GM21576 (cell line): ENCODE data around the gene CADPS.

Experiments used
- ATAC-seq: cut with Tn5 transposase; IDR thresholded peaks from one replicate; pipeline ENCODE4 v1.9.1; 2021; ENCODE audit warnings: mild to moderate bottlenecking, moderate library complexity; ENCODE audit not compliant: unreplicated experiment

The CADPS gene

DNA sequence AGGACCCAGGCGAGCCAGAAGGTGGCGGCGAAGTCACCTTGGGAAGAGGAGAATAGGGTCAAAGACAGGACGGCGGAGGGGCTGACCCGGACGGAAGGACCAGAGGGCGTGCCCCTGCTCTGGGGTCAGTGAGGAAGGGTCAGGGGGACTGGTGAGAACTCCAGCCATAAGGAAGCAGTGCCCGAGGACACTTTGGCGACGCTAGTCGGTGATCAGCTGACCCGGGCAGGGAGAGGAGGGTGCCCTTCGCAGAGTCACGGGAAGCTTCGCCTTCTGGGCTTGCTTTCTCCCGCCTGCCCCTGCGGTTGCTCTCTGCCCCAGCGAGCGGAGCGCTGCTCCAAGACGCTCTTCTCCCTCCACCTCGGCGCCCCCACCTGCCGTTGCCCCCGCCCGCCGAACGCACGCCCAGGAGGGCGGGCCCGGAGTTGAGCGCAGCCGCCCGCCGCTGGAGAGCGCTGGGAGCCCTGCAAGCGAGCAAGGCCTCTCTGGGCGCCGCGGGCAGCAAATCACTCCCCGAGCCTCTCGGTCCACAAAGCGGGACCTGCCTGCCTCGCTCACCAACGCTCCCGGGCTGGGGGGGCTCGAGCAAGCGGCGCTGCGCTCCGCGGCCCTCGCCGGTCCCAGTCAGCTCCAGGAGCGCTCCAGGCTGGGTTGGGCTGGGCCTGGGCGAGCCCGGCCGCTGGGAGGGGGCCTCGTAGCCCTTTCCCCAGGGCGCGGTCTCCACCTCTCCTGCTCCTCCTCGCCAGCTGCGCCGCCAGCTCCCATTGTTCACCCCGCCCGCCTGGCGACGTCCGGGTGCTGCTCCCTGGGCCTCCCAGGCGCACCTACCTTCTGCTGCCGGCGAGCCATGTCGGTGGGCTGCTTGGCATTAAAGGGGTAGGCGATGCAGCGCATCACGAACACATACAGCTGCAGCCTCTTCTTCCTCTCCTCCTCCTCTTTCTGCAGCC lies 1.2 kb downstream of the CADPS start:
- no peak for ATAC-seq

DNA sequence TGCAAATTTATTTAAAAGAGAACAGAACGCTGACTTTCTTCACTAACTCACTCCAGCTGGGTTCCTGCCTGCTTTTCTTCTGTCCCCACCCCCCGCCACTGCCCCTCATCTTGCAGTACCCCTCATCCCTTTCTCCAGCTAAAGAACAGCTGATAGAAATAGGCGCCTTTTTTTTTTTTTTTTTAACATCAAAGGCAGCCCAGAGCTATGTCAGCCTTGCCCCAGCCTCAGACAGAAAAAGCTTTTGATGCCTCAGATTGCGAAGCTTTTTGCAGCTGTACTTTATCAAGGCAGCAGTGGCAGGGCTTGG lies 1.8 kb downstream of the CADPS start:
- no peak for ATAC-seq

DNA sequence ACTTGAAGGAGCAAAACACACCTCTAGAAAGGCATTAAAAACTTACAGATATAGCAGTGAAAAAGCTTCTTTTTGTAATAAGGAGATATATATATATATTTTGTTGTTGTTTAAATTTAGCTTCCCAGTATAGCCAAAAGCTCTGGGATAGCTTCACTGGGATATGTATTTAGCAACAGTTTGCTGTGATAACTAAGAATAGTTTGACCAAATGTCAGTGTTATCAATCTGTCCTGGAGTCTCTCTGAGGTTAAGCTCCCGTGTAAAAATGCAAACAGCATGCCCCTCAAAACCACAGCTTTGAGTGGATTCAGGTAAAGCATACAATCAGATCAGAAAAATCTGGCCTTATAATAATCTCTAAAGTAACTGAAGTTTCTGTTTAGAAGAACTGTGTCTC lies 2.9 kb downstream of the CADPS start:
- no peak for ATAC-seq

DNA sequence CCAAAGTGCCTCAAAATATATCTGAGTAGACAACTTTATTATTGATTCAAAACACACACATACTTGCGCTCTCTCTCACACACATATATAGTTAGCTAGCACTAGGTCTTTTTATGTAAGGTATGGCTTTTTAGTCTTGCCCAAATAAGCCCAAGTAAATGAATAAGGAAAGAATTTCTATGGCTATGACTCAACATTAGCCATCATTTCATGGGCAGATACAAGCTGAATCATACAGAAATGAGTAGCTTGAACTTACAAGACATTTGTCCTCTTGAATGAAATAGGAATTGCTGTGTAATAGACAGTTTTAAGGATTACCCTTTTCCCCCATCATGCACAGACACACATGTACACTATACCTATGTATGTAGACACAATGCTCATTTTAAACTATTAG lies 4.9 kb downstream of the CADPS start:
- ATAC-seq, result no peak

DNA sequence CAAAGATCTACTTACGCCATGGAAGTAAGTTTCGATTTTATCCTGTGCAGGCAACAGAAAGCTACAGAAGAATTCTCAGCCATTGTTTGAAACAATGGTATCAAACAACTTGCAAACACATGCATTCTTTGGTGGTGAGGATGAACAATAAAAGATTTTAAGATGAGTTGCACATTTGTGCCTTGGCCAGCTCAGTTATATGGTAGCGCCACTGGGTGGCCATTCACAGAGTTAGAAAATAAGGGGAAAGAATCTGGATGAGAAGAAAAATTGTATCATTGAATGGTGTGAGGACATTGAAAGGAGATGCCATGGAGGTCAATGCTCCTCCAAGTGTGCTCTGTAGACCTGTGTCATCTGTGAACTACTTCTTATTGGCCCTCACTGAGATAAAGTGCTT lies 11.6 kb downstream of the CADPS start:
- ATAC-seq, result no peak

DNA sequence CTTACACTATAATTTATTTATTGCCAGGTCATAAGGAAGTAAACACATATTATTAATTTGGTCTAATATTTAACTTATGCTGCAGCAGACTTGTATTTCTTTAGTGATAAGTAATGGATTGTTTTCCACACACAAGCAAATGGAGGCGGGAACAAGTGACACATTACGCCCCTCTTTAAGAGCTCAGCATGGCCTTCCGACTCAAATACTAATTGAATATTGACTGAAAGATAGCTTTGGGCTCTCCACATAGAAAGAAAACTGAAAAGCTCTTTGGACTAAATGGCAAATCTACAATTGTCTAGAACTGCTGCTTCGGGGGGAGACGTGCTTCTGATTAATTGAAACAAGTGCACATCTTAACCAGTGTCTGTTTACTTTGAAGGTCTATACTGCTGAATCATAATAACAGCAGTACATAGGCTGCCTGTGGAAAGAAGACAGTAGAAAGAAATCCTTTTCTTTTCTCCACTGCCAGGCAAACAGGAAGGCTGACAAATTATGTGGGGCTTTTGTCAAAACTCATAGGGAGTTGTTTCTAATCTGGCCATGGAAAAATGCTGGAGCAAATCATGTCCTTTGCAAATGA lies 15.9 kb downstream of the CADPS start:
- no peak for ATAC-seq

DNA sequence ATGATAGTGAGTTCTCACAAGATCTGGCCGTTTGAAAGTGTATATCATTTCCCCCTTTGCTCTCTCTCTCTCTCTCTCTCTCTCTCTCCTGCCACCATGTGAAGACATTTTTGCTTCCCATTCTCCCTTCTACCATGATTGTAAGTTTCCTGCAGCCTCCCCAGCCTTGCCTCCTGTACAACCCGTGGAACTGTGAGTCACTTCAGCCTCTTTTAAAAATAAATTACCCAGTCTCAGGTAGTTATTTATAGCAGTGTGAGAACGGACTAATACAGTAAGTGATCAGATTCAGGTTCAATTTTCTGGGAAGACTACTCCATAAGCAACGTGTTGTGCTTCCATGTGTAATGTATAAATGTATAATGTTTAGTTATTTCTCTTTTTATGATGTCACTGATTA lies 29.2 kb downstream of the CADPS start:
- no peak for ATAC-seq

DNA sequence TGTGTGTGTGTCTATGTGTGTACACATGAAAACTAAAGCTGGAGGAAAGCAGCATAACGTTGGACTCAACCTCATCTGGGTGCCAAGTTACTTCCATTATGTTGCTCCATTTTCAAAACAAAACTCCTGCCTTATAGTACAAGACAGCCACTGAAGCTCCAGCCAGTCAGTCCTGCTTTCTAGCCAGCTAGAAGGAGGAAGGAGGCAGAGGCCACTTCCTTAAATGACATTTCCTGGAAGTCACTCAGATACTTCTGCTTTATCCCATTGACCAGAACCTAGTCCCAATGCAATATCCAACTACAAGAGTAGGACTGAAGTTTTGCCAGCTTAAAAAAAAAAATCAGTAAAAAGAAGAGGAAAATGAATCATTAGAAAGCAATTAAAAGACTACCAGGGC lies 31.7 kb downstream of the CADPS start:
- no peak for ATAC-seq

DNA sequence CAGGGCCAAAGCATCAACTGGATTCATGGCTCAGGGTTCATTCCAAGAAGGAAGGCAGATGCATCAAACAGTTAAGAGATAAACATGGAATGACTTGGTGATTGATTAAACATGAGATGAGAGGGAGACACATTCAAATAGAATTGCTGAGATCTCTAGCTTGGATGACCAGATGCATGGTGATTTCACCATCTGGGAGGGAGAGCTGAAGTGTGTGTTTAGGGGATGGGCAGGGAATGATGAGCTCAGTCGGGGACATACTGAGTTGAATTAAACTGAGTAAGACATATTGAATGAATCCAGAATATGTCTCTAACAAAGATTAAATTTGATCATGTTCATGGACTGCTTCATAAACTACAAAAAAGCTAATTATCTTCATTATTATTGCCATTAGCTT lies 35.5 kb downstream of the CADPS start:
- no peak for ATAC-seq

DNA sequence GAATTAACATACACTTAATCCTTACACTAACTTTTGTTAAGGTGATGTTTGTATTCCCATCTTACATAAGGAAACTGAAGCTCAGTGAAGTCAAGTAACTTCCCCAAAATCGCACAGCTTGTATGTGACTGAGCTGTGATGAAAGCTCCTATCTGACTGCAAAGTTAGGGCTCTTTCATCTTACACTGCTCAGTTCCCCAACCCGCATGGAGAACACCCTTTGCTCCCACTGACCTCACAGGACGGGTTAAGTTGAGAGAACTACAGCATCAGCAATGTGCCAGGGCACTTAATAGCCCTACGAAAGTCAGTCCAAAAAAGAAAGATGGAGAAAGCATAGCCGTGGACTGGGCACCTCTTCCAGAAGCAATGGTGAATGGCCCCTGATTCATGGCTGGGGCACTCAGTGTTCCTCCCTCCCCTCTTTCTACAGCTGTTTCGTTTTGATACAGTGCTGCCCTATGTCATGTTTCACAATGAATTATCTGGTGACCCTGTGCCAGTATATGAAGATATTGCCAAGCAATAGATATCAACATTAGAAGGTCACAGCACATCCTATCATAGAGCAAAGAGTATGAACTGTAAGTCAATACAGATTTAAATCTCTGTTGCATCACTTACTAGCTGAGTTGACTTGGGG lies 38.0 kb downstream of the CADPS start:
- ATAC-seq, result no peak

DNA sequence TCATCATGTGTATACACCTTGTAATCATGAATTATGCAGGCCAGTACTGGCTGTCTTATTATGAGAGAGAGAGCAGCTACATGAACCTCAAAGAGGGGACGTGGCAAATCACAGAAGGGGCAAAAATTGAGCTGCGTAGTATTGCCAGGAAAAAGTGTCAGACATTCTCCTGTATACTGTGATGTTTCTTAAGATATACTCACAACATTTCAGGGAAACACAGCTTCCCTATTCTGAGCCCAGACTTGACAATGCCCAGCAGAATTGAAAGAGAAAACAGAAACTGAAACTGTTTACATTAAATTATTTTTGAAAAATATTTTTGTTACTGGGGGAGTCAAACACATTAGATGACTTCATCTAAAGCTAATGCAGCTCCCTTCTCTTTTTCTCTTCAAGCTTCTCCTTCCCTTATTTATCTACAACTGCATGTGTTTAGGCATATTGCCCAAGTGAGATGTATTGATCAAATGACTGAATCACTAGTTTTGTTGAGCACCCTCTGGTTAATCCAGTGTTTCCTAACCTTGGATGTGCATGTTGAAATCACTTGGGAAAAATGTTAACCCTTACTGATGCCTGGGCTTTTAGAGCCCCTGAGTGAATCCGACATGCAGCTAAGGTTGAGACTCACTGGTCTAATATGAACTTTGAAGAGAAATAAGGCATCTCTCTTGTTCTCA lies 39.5 kb downstream of the CADPS start:
- no peak for ATAC-seq

DNA sequence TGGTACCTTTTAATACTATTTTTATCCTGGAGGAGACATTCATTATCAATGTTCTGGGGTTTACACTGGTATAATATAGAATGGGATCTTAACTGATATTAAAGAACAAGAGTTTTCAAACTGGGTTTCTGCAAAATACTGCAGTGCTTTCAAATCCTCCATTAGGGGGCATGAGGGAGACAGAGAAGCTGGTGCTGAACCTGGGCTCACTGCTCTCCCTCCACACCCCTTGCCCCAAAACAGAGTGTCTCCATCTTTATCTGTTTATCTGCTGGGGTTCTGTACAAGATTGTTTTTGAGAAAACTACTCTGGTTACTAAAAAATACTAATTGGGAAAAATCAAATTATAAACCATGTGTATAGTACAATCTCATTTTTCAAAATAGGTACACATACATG lies 41.7 kb downstream of the CADPS start:
- no peak for ATAC-seq

DNA sequence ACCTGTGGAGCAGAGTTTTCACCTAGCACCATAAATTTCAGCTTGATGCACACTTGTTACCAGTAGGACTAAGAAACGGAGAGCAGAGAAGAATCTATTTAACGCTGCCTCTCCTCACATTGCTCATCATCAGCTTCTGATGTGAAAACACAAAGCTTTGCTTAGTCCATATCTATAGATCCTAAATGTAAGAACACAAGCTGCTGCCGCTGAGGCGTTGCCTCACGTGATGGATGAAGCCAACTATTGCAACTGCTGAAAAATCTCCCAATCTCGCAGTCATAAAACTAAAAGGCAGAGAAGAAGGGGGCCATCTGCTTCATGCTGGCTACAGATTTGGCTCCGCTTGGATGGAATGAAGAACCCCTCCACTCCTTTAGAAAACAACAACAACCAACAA lies 42.7 kb downstream of the CADPS start:
- no peak for ATAC-seq

DNA sequence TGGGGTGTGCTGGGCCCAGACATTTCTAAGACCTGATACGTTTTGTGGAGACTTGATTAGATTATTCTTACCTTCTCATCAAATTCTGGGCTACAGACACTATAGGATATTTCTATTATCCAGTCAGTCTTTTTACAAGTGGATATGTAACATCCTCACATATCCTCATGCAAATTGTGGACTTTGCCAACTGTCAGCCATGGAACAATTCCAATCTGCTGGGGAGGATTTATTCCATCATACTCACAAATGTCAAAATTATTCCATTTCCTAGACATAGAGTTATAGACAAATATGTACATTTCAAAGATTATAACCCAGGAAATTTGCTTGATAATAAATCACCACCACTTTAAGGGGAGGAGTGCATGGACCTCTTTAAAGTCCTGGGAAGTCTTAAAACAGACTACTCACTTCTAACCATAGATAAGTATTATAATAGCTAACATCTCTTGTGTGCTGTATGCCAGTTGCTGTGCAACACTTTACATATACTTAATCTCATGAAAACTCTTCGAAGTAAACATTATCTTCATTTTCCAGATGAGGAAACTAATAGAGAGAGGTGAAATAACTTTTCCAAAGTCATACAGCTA lies 44.4 kb downstream of the CADPS start:
- no peak for ATAC-seq

DNA sequence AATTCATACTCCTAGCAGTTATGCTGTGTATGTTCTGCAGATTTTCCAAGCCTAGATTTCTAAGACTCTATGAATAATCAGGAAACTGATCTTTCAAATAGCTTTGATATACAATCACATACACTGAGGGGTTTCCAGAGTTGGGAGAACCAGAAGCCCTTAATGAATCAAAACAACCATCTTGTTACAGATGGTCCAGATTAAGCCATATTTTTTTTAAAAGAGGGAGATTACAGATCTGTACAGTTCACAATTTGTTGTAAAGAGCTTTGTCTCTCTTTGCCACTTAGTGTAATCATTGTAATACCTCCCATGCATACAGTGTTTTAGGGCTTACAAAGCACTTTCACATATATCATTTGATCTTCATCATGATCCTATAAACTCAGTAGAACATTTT lies 47.7 kb downstream of the CADPS start:
- ATAC-seq, result no peak

DNA sequence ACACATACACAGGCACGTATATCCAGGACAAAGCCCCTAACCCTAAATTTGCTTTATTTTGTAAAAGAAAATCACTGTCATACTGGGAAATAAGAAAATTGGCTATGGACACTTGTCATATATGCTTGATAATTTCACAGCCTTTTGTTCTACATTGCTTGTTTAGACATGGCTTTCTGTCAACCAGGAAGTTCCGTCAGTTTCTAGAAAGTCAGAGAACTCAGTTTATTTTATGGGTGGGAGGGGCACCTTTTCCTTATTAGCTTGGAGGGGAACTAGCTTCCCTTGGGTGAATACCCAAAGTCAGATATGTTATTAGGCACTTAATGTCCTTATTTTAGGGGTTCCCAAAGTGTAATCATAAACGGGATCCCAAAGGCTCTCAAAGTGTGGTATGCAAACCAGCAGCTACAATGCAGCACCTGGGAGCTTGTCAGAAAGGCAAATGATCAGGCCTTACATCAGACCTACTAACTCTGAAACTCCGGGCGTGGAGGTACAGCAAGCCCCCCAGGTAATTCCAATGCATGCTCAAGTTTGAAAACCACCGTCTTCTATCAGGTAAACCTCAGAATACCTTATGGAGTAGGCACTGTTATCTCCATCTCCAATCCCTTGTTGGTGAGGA lies 50.1 kb downstream of the CADPS start:
- no peak for ATAC-seq

DNA sequence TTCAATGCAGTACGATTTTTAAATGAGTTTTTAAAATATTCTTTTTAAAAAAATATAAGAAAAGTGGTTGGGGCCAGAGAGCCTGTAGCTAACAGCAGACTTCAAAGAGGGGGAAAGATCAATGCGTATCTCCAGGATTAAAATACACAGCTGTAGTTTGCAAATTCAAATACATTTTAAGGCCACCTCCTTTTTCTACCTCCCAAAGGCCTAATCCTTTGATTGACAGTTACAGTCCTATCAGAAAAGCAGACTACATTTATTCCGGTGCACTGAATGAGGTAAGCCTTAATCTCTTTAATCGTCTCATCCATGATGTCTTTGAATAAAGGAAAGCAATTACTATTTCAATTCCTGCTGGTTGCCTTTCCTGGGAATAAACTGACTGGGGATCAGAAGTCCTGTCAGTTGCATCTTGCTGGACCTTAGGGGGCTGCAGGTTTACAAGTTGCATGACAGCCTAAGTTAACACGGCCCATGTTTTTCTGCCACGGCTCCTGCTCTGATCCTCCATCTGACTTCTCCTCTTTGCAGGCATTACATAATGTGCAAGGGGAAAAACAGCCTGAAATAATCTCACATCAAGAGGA lies 51.7 kb downstream of the CADPS start:
- ATAC-seq, result no peak

DNA sequence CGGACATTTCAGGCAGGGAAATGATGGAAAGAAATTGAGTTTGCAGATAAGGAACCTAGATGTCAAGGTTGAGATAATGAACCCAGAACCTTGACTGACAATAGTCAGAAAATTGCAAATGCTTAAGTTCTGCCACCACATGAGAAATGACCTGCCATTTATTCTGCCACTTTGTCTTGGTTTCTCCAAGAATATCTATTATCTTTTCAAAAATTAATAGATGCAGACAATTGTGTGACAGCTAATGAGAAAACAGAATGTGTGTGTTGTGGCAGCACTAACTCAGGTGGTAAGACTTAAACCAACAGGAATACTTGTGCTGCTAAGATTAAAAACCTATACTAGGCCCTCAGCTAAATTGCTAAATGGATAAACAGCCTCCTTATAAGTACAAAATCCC lies 52.3 kb downstream of the CADPS start:
- no peak for ATAC-seq

DNA sequence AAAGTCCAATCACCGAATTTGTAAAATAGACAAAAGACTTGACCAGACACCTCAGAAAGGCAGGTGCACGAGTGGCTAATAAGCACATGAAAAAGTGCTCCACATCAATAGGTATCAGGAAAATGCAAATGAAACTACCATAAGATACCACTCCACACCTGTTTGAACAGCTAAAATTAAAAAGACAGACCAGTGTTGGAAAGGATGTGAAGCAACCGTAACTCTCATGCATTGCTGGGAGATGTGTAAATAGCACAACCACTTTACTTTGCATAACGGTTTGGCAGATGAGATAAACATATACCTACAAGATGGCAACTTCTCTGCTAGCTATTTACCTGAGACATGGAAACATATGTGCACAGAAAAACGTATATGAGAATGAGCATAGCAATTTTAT lies 56.9 kb downstream of the CADPS start:
- peak; percentile 86 for ATAC-seq

DNA sequence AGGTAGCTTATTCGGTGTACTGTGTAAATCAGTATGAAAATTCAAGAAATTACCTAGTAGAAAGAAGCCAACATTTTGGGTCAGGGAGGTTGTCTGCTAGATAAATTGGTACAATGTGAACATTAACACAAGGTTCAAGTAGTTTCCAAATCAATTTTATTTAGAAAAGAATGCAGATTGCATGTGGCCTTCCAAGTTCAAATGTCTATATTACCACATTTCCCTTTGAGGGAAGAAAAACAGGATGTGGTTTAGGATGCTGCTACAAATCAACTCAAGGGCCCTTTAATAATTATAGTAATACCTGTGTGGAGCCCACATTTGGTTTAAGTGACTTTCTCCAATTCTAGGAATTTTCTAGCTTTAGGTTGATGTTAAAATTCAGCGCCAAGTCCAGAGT lies 57.5 kb downstream of the CADPS start:
- no peak for ATAC-seq
